GM21515 (cell line): Measurements from ENCODE around the gene SULT2B1.

Source experiments
- ATAC-seq: cut with Tn5 transposase; IDR thresholded peaks from one replicate; pipeline ENCODE4 v1.9.1; 2021; ENCODE audit not compliant: unreplicated experiment

Gene SULT2B1

DNA sequence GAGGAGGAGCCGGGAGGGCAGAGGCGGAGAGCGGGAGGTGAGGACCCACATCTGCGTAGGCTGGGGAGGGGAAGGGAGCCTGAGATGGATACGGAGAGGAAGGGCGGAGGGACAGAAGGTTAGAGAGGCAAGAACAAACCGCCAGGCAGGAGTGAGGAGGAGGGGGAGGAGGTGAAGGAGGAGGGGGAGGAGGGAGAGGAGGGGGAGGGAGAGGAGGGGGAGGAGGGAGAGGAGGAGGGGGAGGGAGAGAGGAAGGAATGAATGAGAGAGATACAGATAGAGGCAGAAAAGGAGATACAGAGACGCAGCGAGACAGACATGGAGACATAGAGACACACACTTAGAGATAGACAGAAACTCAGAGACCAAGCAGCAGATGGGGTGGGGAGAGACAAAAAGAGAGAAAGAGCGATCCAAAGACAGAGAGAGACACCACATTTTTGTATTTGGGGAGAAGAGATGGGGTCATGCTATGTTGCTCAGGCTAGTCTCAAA lies 94.8 kb downstream of the SULT2B1 start:
- ATAC-seq, result no peak

DNA sequence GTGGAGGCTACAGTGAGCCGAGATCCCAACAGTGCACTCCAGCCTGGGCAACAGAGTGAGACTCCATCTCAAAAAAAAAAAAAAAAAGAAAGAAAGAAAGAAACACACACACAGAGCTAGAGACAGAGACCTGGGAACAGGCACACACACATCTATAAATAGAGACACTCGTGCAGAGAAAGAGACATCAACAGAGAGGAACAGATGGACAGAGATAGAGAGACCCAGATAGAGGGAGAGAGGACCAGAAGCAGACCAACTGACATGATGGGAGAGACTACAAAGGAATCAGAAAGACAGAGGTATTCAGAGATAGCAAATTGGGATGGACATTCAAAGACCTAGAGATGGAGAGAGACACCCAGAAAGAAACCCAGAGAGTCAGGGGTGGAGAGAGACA lies 96.2 kb downstream of the SULT2B1 start:
- ATAC-seq, result no peak
